ENCODE results near the gene CRTC2. TPM values are rescaled to one million over a fixed set of nuclear protein-coding genes. Genes with fewer than 3 reads are reported as not detected.

Gene CRTC2
- total RNA-seq, 1 donor = 6.0 TPM

DNA sequence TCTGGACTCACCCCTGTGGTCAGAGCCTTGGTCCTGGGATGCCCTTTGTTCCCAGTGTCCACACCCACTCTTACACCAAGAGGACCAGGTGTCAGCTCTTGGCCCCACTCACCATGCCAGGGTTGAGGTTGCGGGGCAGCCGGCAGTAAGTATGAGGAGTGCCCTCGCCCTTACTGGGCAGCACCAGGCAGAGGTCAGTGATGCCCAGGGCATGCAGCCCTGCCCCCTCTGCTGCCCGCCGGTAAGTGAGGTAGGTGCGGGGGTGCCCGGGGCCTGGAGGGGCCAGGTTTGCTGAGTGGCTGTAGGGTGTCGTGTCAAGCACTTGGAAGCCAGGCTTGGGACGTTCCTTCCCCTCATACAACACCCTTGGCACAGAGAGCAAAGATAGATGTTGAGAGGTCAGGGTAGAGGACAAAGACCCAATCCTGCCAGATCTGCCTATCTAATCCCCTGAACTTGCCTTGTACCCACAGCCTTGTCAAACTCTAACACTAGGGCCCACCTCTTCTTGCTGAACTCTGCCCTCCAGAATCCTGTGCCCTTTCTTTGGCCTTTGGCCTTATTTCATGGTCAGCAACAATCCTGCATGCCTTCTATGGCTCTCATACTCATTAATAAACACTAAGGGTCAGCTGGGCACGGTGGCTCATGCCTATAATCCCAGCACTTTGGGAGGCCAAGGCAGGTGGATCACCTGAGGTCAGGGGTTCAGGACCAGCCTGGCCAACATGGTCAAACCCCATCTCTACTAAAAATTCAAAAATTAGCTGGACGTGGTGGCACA is 15.5 kb downstream of the CRTC2 start:
- TF ChIP-seq, protein P1, sequence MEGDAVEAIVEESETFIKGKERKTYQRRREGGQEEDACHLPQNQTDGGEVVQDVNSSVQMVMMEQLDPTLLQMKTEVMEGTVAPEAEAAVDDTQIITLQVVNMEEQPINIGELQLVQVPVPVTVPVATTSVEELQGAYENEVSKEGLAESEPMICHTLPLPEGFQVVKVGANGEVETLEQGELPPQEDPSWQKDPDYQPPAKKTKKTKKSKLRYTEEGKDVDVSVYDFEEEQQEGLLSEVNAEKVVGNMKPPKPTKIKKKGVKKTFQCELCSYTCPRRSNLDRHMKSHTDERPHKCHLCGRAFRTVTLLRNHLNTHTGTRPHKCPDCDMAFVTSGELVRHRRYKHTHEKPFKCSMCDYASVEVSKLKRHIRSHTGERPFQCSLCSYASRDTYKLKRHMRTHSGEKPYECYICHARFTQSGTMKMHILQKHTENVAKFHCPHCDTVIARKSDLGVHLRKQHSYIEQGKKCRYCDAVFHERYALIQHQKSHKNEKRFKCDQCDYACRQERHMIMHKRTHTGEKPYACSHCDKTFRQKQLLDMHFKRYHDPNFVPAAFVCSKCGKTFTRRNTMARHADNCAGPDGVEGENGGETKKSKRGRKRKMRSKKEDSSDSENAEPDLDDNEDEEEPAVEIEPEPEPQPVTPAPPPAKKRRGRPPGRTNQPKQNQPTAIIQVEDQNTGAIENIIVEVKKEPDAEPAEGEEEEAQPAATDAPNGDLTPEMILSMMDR (IDR thresholded peaks at IDR 0.05; ENCODE audit: insufficient read depth, low read depth, low read length) = no peak
- H3K4me3 ChIP-seq (ENCODE audit: low read depth, low read length) = no peak overlapping the region
- DNase-seq (ENCODE audit: low read depth) = no peak

DNA sequence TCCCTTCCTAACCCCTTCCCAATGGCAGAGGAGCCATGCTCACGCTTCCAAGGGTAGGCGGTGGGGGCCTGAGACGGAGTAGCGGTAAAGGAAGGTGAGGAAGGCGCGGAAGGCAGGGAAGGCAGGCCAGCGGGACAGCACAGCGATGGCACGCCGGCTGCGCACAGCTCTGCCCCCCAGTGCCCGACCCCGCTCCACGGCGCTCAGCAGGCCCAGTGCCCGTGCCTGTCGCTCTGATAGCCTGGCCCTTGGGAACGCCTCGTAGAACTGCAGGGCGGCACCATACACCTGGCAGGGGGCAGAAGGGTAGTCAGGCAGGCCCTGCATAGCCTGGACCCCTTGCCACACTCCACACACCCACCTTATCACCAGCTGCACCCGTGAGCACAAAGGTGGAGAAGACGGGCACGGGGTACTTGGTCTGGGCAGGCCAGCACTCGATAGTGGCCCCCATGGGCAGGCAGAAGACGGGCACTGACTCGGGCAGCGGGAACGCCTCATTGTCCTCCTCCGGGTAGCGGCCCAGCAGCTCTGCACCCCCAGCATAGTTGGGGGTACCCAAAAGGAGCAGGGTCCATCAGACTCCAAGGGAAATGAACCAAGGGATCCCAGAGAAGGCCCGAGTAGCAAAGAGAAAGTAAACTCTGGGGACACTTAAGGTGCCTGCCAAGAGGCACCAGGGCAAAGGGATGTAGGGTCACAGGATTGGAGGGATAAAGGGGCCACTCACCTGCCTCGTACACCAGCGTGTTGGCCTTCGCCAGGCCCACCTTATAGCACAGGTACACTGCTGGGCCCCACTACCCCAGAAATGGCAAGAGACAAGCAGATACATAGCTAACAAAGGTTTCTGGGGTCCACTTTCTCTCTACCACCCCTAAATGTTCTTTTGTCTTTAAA is 16.3 kb downstream of the CRTC2 start:
- no peak for DNase-seq (ENCODE audit: low read depth)
- TF ChIP-seq, protein P1 (IDR thresholded peaks at IDR 0.05; ENCODE audit: insufficient read depth, low read depth, low read length) = no peak
- no peak overlapping the region for H3K4me3 ChIP-seq (ENCODE audit: low read depth, low read length)

DNA sequence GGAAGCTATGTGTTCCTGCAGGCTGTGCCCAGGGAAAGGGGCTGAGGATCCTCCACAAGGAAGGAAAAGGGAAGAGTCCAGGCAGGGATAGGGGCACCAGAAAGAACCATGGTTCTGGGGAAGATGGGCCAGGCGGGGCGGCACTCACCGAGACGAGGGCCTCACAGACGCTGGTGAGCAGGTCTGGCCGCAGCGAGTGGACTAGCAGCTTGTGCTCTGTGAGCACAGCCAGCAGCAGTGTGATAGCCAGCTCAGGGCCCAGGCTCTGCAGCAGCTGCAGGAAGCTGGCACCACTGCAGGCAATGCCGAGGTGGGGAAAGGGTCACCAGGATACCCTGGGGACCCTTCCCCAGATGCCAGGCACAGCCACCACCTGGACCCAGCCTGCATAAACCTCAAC is 17.7 kb downstream of the CRTC2 start:
- H3K4me3 ChIP-seq (ENCODE audit: low read depth, low read length) = no peak overlapping the region
- no peak for DNase-seq (ENCODE audit: low read depth)
- TF ChIP-seq, protein P1 (IDR thresholded peaks at IDR 0.05; ENCODE audit: insufficient read depth, low read depth, low read length) = no peak

DNA sequence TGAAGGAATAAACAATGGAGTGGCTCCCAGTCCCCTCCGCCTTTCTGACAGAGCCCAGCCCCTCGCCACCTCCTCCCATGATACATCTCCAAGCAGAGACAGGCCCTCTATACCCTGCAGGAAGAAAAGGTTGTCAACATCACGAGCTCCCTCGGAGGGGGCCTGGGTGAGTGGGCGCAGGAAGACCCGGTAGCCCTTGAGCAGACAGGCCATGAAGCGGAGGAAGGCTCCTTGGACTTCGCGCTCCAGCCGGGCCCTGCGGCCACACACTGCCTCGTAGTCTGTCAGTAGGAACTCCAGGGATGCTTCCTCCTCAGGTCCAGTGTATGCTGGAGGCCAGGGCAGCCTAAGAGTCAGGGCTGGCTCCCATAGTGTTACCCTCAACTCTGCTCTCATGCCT is 18.9 kb downstream of the CRTC2 start:
- H3K4me3 ChIP-seq (ENCODE audit: low read depth, low read length) = no peak overlapping the region
- TF ChIP-seq, protein P1 (IDR thresholded peaks at IDR 0.05; ENCODE audit: insufficient read depth, low read depth, low read length) = no peak
- DNase-seq (ENCODE audit: low read depth) = no peak

DNA sequence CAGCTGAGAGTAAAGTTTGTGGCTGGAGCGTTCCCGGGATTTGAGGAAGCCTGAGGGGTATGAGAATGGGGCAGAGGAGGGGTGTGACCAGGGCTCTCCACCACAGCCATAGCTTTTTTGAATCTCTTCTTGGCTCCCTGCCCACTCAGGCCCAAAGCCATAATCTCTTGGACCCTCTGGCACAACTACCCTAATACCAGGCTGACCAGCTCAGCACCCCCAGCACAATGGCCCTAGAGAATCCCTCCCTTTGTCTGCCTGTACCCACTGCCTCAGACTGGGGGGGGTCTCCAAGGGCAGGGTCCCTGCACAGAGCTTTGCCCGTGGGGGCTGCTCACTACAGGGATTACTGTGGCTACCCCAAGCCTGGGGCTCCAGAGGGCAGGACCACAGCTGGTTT is 19.4 kb downstream of the CRTC2 start:
- DNase-seq (ENCODE audit: low read depth) = no peak
- H3K4me3 ChIP-seq (ENCODE audit: low read depth, low read length) = no peak overlapping the region
- TF ChIP-seq, protein P1 (IDR thresholded peaks at IDR 0.05; ENCODE audit: insufficient read depth, low read depth, low read length) = no peak

DNA sequence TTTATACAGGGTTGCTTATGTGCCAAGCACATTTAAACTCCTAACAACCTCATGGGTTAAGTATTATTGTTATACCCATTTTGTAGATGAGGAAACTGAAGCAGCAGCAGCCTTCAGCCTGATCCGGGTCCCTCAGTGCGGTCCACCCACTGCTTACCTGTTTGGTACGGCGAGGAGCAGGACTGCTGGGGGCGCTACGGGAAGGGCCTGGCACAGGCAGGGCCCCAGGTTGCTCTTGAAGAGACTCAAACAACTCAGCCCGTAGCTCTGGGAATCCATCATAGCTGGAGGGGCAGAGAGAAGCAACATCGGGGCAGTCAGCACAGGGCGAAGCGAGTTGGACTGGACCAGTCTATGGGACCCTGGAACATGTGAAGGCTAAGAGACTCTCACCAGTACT is 21.1 kb downstream of the CRTC2 start:
- no peak for DNase-seq (ENCODE audit: low read depth)
- TF ChIP-seq, protein P1 (IDR thresholded peaks at IDR 0.05; ENCODE audit: insufficient read depth, low read depth, low read length) = no peak
- no peak overlapping the region for H3K4me3 ChIP-seq (ENCODE audit: low read depth, low read length)

Data from fibroblast of villous mesenchyme (primary cell).